Uterus (tissue), 4 donors: Measurements from ENCODE around the gene DGUOK. TPM values are rescaled to one million over a fixed set of nuclear protein-coding genes. Genes with fewer than 3 reads are reported as not detected.

Experiments
- DNase-seq, 2 donors: peaks; one replicate each; pipeline ENCODE4 v3.0.0-alpha.2; 2019 to 2020
- H3K27ac ChIP-seq, 2 donors: fragments of 200-600 bp; sonication (generic); 1 replicate in 1 of 2; 2 replicates in 1 of 2; pipeline ENCODE4 v1.5.1; 2016 to 2018
- H3K27me3 ChIP-seq, 2 donors: fragments of 200-600 bp; sonication (generic); one replicate each; pipeline ENCODE4 v1.5.1; 2018 to 2019; ENCODE audit warnings: control low read depth in 1 of 2
- H3K36me3 ChIP-seq, 2 donors: fragments of 200-600 bp; sonication (generic); one replicate each; pipeline ENCODE4 v1.5.1; 2019; ENCODE audit warnings: control low read depth in 1 of 2
- H3K4me1 ChIP-seq, 2 donors: fragments of 200-600 bp; sonication (generic); one replicate each; pipeline ENCODE4 v1.5.1; 2018 to 2019; ENCODE audit warnings: control low read depth in 1 of 2
- H3K4me3 ChIP-seq, 2 donors: fragments of 200-600 bp; sonication (generic); 1 replicate in 1 of 2; 2 replicates in 1 of 2; pipeline ENCODE4 v1.5.1; 2018 to 2019; ENCODE audit warnings: mild to moderate bottlenecking in 1 of 2
- H3K9me3 ChIP-seq, 2 donors: fragments of 200-600 bp; sonication (generic); one replicate each; pipeline ENCODE4 v1.5.1; 2019; ENCODE audit warnings: control low read depth in 1 of 2
- CTCF ChIP-seq, 4 experiments: fragments of 200-600 bp in 2 of 4; fragments of 450-650 bp in 2 of 4; sonication (generic) in 2 of 4; IDR thresholded peaks; one replicate each; pipeline ENCODE4 v1.5.1; 2016 to 2019; ENCODE audit warnings: antibody characterized with exemption in 4 of 4, mild to moderate bottlenecking in 2 of 4, moderate library complexity in 1 of 4
- POLR2A ChIP-seq, 2 donors: fragments of 450-650 bp; IDR thresholded peaks; one replicate each; pipeline ENCODE4 v1.6.1; 2016; ENCODE audit warnings: antibody characterized with exemption in 2 of 2, mild to moderate bottlenecking in 1 of 2, moderate library complexity in 1 of 2
- intact Hi-C: fragments of 100-400 bp; cut with DNase I; formaldehyde crosslinking; loops from one replicate; pipeline ENCODE4 v1.15.1; 2023; ENCODE audit warnings: low total_unique reads
- total RNA-seq, 4 donors: library from RNA; depleted of rRNA in 3 of 4; stranded (reverse); fragments of >200 nt in 3 of 4; gene quantifications; one replicate each; pipeline versions ENCODE4 v1.1.0 to v1.2.4, GENCODE V29; 2014 to 2023
- donor health status: DM: yes; HTN: yes; CAD: no.

DGUOK gene
- total RNA-seq, 4 donors from 2014 or later = 43.6 to 128 (median 58.6) TPM

- DNase-seq = no peak
- Histone ChIP-seq H3K4me1 (no peaks in the 10 kb centered on the region), H3K27ac (no peak overlapping the region), H3K9me3 (no peaks in the 10 kb centered on the region), H3K4me3 (no peak overlapping the region), H3K27me3 (no peaks in the 10 kb centered on the region), H3K36me3 (no peaks in the 10 kb centered on the region)
- intact Hi-C loops = no loop called here
- no peak for TF ChIP-seq CTCF (IDR thresholded peaks at IDR 0.05)
Observed at GRCh38 chr2:73975731-73976130, 49.1 kb downstream of the DGUOK start.

- no peak for DNase-seq
- Histone ChIP-seq H3K36me3 (no peaks in the 10 kb centered on the region), H3K4me3 (no peak overlapping the region), H3K4me1 (no peaks in the 10 kb centered on the region), H3K9me3 (no peaks in the 10 kb centered on the region), H3K27ac (no peak overlapping the region), H3K27me3 (no peaks in the 10 kb centered on the region)
- intact Hi-C loops = no loop called here
- no peak for TF ChIP-seq CTCF (IDR thresholded peaks at IDR 0.05)
- TF ChIP-seq POLR2A (IDR thresholded peaks at IDR 0.05) = no peak
Observed at GRCh38 chr2:73976803-73977202, 50.1 kb downstream of the DGUOK start.

- H3K27me3 ChIP-seq = no peaks in the 10 kb centered on the region
- TF ChIP-seq CTCF (IDR thresholded peaks at IDR 0.05) = no peak
- TF ChIP-seq POLR2A (IDR thresholded peaks at IDR 0.05) = no peak
- no peak overlapping the region for H3K4me3 ChIP-seq
- intact Hi-C loops = no loop called here
- DNase-seq = no peak
- no peak overlapping the region for H3K27ac ChIP-seq
- no peaks in the 10 kb centered on the region for H3K4me1 ChIP-seq
- H3K9me3 ChIP-seq = no peaks in the 10 kb centered on the region
- H3K36me3 ChIP-seq = no peaks in the 10 kb centered on the region
Observed at GRCh38 chr2:73977466-73977865, 50.8 kb downstream of the DGUOK start.

GRCh38 chr2:73979021-73979420 lies 52.3 kb downstream of the DGUOK start:
- Histone ChIP-seq H3K9me3 (no peaks in the 10 kb centered on the region), H3K4me3 (no peak overlapping the region), H3K36me3 (no peaks in the 10 kb centered on the region), H3K27me3 (no peaks in the 10 kb centered on the region), H3K4me1 (peaks cover 0 to under 1% of the 10 kb centered on the region in 2 donors), H3K27ac (no peak overlapping the region)
- intact Hi-C loops = no loop called here
- no peak for DNase-seq
- TF ChIP-seq POLR2A (IDR thresholded peaks at IDR 0.05) (no peak), CTCF (IDR thresholded peaks at IDR 0.05) (no peak)

- no peak overlapping the region for H3K27ac ChIP-seq
- intact Hi-C loops = no loop called here
- H3K4me3 ChIP-seq = no peak overlapping the region
- H3K4me1 ChIP-seq = peaks cover 0 to 7% of the 10 kb centered on the region in 2 donors
- TF ChIP-seq POLR2A (IDR thresholded peaks at IDR 0.05) = no peak
- TF ChIP-seq CTCF (IDR thresholded peaks at IDR 0.05) = no peak
- H3K36me3 ChIP-seq = no peaks in the 10 kb centered on the region
- H3K9me3 ChIP-seq = no peaks in the 10 kb centered on the region
- DNase-seq = peak in 1 of 2 donors; percentile 22
- H3K27me3 ChIP-seq = no peaks in the 10 kb centered on the region
Observed at GRCh38 chr2:73979686-73980085, 53.0 kb downstream of the DGUOK start.
